ENCODE measurements around the gene MCC.

The MCC gene

DNA sequence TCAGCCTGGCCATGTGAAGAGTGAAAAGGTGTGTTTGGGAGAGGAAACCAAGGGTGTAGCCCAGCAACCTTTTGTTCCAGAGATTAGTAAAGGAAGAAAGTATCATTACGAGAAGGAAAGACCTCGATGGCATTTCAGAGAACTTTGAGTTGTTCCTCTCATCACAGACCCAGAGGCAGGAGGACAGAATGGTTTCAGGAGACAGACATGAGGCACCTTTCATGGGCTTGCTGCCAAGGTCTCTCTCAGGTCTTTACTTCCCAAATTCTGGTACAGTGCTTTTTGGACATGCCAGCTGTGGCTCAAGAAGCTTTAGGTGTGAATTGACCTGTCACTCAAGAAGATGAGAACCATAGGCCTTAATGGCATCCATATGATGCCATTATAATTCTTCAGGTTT lies 2.8 kb upstream of the MCC start:
- POLR2A ChIA-PET = no interaction called here
- H3K4me1 ChIP-seq (ENCODE audit: control insufficient read depth, insufficient read depth, low read length) = peaks cover 11% of the 10 kb centered on the region

DNA sequence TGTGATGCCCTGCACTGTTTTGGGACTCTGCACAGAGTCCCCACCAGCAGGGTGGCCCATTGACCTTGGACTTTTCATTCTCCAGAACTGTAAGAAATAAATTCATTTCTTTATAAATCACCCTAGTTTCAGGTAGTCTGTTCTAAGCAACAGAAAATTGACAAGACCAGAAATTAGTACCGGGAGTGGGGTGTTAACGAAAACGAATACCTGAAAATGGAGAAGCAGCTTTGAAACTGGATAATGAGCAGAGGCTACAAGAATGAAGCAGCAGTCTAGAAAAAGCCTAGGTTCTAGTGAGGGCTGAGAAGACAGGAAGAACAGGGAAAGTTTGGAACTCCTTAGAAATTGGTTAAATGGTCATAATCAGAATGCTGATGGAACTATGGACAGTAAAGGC lies 2.1 kb upstream of the MCC start:
- Histone ChIP-seq H3K4me3 (ENCODE audit: low read depth, low read length) (no peak overlapping the region), H3K4me1 (ENCODE audit: control insufficient read depth, insufficient read depth, low read length) (peaks cover 15% of the 10 kb centered on the region), H3K9me3 (ENCODE audit: control insufficient read depth, insufficient read depth, low read depth, low read length) (no peaks in the 10 kb centered on the region), H3K36me3 (ENCODE audit: control insufficient read depth in 2 of 2, insufficient read depth in 1 of 2, low read length in 2 of 2) (no peaks in the 10 kb centered on the region), H3K27ac (ENCODE audit: extremely low read depth, low read depth, low read length) (no peak overlapping the region)
- POLR2A ChIA-PET = interaction anchor here (0.6 to 1.2 kb wide), 2 partner anchors 24 to 215 kb away, joined by 4 read pairs; partner anchors contain the start of gene YTHDC2
- CTCF ChIA-PET = interaction anchor here (0.7 to 1.8 kb wide), 3 partner anchors 20 to 278 kb away, joined by 3 to 5 read pairs (median 4); no protein-coding TSS in a partner anchor
- TF ChIP-seq ZNF707 (tag by site-specific recombination; IDR thresholded peaks at IDR 0.05) (peak; percentile 97), SETDB1 (IDR thresholded peaks at IDR 0.05; ENCODE audit: insufficient read length, low read length) (peak; percentile 75), ZNF785 (tag by site-specific recombination; IDR thresholded peaks at IDR 0.05) (no peak)

More for the DNA sequence above, 2.8 kb upstream of the MCC start:
- CTCF ChIA-PET = interaction anchor here (1.8 kb wide), 1 partner anchor 20 kb away, joined by 5 read pairs; no protein-coding TSS in a partner anchor
- Histone ChIP-seq H3K36me3 (ENCODE audit: control insufficient read depth in 2 of 2, insufficient read depth in 1 of 2, low read length in 2 of 2) (no peaks in the 10 kb centered on the region), H3K27ac (ENCODE audit: extremely low read depth, low read depth, low read length) (no peak overlapping the region), H3K4me3 (ENCODE audit: low read depth, low read length) (no peak overlapping the region), H3K9me3 (ENCODE audit: control insufficient read depth, insufficient read depth, low read depth, low read length) (no peaks in the 10 kb centered on the region)
- TF ChIP-seq ZSCAN23 (tag by site-specific recombination; IDR thresholded peaks at IDR 0.05) (no peak), ZNF585B (tag by site-specific recombination; IDR thresholded peaks at IDR 0.05) (peak; percentile 59)

DNA sequence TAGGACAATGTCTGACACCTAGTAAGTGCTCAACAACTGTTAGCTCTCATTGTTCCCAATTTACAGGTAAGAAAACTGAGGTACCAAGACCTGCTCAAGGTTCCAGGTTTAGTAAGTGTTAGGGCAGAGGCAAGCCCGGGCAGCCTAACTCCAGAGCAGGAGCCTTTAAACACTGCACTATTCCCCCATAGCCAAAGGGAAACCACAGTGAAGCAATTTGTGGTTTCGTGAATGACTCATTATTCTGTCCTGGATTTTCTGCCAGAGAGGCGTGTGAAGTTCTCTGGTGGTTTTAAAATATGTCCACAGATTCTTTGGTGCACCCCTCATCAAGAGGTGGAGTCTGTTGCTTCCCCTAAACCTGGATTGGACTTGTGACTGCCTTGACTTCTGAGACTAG lies 1.0 kb upstream of the MCC start:
- ChIA-PET CTCF (interaction anchor here (0.7 to 1.2 kb wide), 2 partner anchors 154 to 493 kb away, joined by 3 read pairs; no protein-coding TSS in a partner anchor), POLR2A (interaction anchor here (1.2 kb wide), 2 partner anchors 25 to 33 kb away, joined by 3 to 4 read pairs; partner anchors contain the start of gene YTHDC2)
- Histone ChIP-seq H3K4me3 (ENCODE audit: low read depth, low read length) (no peak overlapping the region), H3K4me1 (ENCODE audit: control insufficient read depth, insufficient read depth, low read length) (peaks cover 15% of the 10 kb centered on the region), H3K27ac (ENCODE audit: extremely low read depth, low read depth, low read length) (peak overlapping the region; percentile 68; the same call in 1 of the 2 replicates), H3K36me3 (ENCODE audit: control insufficient read depth in 2 of 2, insufficient read depth in 1 of 2, low read length in 2 of 2) (no peaks in the 10 kb centered on the region), H3K9me3 (ENCODE audit: control insufficient read depth, insufficient read depth, low read depth, low read length) (no peaks in the 10 kb centered on the region)
- TF ChIP-seq, protein P1, sequence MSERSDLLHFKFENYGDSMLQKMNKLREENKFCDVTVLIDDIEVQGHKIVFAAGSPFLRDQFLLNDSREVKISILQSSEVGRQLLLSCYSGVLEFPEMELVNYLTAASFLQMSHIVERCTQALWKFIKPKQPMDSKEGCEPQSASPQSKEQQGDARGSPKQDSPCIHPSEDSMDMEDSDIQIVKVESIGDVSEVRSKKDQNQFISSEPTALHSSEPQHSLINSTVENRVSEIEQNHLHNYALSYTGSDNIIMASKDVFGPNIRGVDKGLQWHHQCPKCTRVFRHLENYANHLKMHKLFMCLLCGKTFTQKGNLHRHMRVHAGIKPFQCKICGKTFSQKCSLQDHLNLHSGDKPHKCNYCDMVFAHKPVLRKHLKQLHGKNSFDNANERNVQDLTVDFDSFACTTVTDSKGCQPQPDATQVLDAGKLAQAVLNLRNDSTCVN (tag by site-specific recombination; optimal IDR thresholded peaks at IDR 0.05) = no peak
- TF ChIP-seq ZNF626 (tag by site-specific recombination; IDR thresholded peaks at IDR 0.05) (0 out of 2 replicates have a peak, but pooled peaks have one; percentile 29), ZBTB20 (tag by site-specific recombination; IDR thresholded peaks at IDR 0.05) (peak; percentile 33), SP7 (tag by site-specific recombination; IDR thresholded peaks at IDR 0.05) (peak; percentile 79), ZNF174 (tag by site-specific recombination; IDR thresholded peaks at IDR 0.05) (no peak), MZF1 (tag by site-specific recombination; IDR thresholded peaks at IDR 0.05; ENCODE audit: borderline replicate concordance) (peak; percentile 71; the same call in 1 of the 2 replicates), ZBTB8A (tag by site-specific recombination; IDR thresholded peaks at IDR 0.05) (peak; percentile 12; the same call in 1 of the 2 replicates), ZNF2 (tag by site-specific recombination; IDR thresholded peaks at IDR 0.05) (no peak), ZNF350 (tag by site-specific recombination; IDR thresholded peaks at IDR 0.05) (no peak), ZNF366 (tag by site-specific recombination; conservative IDR thresholded peaks at IDR 0.05) (peak; percentile 20; the same call in 1 of the 2 replicates)
- TF ChIP-seq, protein P2, sequence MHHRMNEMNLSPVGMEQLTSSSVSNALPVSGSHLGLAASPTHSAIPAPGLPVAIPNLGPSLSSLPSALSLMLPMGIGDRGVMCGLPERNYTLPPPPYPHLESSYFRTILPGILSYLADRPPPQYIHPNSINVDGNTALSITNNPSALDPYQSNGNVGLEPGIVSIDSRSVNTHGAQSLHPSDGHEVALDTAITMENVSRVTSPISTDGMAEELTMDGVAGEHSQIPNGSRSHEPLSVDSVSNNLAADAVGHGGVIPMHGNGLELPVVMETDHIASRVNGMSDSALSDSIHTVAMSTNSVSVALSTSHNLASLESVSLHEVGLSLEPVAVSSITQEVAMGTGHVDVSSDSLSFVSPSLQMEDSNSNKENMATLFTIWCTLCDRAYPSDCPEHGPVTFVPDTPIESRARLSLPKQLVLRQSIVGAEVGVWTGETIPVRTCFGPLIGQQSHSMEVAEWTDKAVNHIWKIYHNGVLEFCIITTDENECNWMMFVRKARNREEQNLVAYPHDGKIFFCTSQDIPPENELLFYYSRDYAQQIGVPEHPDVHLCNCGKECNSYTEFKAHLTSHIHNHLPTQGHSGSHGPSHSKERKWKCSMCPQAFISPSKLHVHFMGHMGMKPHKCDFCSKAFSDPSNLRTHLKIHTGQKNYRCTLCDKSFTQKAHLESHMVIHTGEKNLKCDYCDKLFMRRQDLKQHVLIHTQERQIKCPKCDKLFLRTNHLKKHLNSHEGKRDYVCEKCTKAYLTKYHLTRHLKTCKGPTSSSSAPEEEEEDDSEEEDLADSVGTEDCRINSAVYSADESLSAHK (tag by site-specific recombination; IDR thresholded peaks at IDR 0.05) = no peak
- TF ChIP-seq, protein P3, sequence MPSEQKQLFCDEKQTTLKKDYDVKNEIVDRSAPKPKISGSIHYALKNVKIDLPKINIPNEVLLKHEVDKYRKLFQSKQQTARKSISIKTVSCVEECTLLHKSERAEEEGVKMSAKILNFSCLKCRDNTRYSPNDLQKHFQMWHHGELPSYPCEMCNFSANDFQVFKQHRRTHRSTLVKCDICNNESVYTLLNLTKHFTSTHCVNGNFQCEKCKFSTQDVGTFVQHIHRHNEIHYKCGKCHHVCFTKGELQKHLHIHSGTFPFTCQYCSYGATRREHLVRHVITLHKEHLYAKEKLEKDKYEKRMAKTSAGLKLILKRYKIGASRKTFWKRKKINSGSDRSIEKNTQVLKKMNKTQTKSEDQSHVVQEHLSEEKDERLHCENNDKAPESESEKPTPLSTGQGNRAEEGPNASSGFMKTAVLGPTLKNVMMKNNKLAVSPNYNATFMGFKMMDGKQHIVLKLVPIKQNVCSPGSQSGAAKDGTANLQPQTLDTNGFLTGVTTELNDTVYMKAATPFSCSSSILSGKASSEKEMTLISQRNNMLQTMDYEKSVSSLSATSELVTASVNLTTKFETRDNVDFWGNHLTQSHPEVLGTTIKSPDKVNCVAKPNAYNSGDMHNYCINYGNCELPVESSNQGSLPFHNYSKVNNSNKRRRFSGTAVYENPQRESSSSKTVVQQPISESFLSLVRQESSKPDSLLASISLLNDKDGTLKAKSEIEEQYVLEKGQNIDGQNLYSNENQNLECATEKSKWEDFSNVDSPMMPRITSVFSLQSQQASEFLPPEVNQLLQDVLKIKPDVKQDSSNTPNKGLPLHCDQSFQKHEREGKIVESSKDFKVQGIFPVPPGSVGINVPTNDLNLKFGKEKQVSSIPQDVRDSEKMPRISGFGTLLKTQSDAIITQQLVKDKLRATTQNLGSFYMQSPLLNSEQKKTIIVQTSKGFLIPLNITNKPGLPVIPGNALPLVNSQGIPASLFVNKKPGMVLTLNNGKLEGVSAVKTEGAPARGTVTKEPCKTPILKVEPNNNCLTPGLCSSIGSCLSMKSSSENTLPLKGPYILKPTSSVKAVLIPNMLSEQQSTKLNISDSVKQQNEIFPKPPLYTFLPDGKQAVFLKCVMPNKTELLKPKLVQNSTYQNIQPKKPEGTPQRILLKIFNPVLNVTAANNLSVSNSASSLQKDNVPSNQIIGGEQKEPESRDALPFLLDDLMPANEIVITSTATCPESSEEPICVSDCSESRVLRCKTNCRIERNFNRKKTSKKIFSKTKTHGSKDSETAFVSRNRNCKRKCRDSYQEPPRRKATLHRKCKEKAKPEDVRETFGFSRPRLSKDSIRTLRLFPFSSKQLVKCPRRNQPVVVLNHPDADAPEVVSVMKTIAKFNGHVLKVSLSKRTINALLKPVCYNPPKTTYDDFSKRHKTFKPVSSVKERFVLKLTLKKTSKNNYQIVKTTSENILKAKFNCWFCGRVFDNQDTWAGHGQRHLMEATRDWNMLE (tag by site-specific recombination; conservative IDR thresholded peaks at IDR 0.05; ENCODE audit: low read depth) = 0 out of 2 replicates have a peak, but pooled peaks have one; percentile 15
- TF ChIP-seq, protein P4, sequence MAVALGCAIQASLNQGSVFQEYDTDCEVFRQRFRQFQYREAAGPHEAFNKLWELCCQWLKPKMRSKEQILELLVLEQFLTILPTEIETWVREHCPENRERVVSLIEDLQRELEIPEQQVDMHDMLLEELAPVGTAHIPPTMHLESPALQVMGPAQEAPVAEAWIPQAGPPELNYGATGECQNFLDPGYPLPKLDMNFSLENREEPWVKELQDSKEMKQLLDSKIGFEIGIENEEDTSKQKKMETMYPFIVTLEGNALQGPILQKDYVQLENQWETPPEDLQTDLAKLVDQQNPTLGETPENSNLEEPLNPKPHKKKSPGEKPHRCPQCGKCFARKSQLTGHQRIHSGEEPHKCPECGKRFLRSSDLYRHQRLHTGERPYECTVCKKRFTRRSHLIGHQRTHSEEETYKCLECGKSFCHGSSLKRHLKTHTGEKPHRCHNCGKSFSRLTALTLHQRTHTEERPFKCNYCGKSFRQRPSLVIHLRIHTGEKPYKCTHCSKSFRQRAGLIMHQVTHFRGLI (tag by site-specific recombination; IDR thresholded peaks at IDR 0.05) = no peak
